ENCODE measurements around the gene PAK4.

Gene PAK4

GRCh38 chr19:39125554-39126311, at the start of gene PAK4:
Gene PAK4 (plus strand): TSS chr19:39125786. CDS start chr19:39169554, 43,768 bp downstream.
- H3K36me3 ChIP-seq (ENCODE audit: control insufficient read depth, insufficient read depth, low read length) = no peaks in the 10 kb centered on the region
- peak; percentile 96 for DNase-seq (ENCODE audit: extremely low read depth, insufficient read length)
- no peaks in the 10 kb centered on the region for H3K27me3 ChIP-seq (replicated peaks; ENCODE audit: control insufficient read depth, insufficient read depth, low read length)
- H3K4me3 ChIP-seq (replicated peaks; ENCODE audit: low read depth, low read length) = peak within 1 kb of the TSS; percentile 86
- TF ChIP-seq CTCF (IDR thresholded peaks at IDR 0.05; ENCODE audit: insufficient read depth, low read length, poor library complexity, severe bottlenecking) = no peak

- TF ChIP-seq CTCF (IDR thresholded peaks at IDR 0.05; ENCODE audit: insufficient read depth, low read length, poor library complexity, severe bottlenecking) = no peak
Observed at GRCh38 chr19:39077323-39077722, 48.3 kb upstream of the PAK4 start.

GRCh38 chr19:39078436-39079200, 47.0 kb upstream of the PAK4 start:
- DNase-seq (ENCODE audit: extremely low read depth, insufficient read length) = no peak
- H3K27me3 ChIP-seq (replicated peaks; ENCODE audit: control insufficient read depth, insufficient read depth, low read length) = no peaks in the 10 kb centered on the region
- no peaks in the 10 kb centered on the region for H3K36me3 ChIP-seq (ENCODE audit: control insufficient read depth, insufficient read depth, low read length)
- TF ChIP-seq CTCF (IDR thresholded peaks at IDR 0.05; ENCODE audit: insufficient read depth, low read length, poor library complexity, severe bottlenecking) = no peak
- H3K4me3 ChIP-seq (replicated peaks; ENCODE audit: low read depth, low read length) = no peak overlapping the region

More at GRCh38 chr19:39077323-39077722, 48.3 kb upstream of the PAK4 start:
- Histone ChIP-seq H3K27me3 (replicated peaks; ENCODE audit: control insufficient read depth, insufficient read depth, low read length) (no peaks in the 10 kb centered on the region), H3K4me3 (replicated peaks; ENCODE audit: low read depth, low read length) (no peak overlapping the region), H3K36me3 (ENCODE audit: control insufficient read depth, insufficient read depth, low read length) (no peaks in the 10 kb centered on the region)
- DNase-seq (ENCODE audit: extremely low read depth, insufficient read length) = no peak

- no peak for DNase-seq (ENCODE audit: extremely low read depth, insufficient read length)
- Histone ChIP-seq H3K4me3 (replicated peaks; ENCODE audit: low read depth, low read length) (no peak overlapping the region), H3K27me3 (replicated peaks; ENCODE audit: control insufficient read depth, insufficient read depth, low read length) (no peaks in the 10 kb centered on the region; the same call in 1 of the 2 replicates), H3K36me3 (ENCODE audit: control insufficient read depth, insufficient read depth, low read length) (no peaks in the 10 kb centered on the region)
- TF ChIP-seq CTCF (IDR thresholded peaks at IDR 0.05; ENCODE audit: insufficient read depth, low read length, poor library complexity, severe bottlenecking) = no peak
Observed at GRCh38 chr19:39080431-39080830, 45.2 kb upstream of the PAK4 start.

GRCh38 chr19:39082167-39082566, 43.4 kb upstream of the PAK4 start:
- no peaks in the 10 kb centered on the region; the same call in none of the 2 replicates for H3K27me3 ChIP-seq (replicated peaks; ENCODE audit: control insufficient read depth, insufficient read depth, low read length)
- no peak overlapping the region for H3K4me3 ChIP-seq (replicated peaks; ENCODE audit: low read depth, low read length)
- no peak for TF ChIP-seq CTCF (IDR thresholded peaks at IDR 0.05; ENCODE audit: insufficient read depth, low read length, poor library complexity, severe bottlenecking)

More at GRCh38 chr19:39082167-39082566, 43.4 kb upstream of the PAK4 start:
- no peaks in the 10 kb centered on the region for H3K36me3 ChIP-seq (ENCODE audit: control insufficient read depth, insufficient read depth, low read length)
- DNase-seq (ENCODE audit: extremely low read depth, insufficient read length) = no peak
